IgD-negative memory B cell (primary cell): ENCODE results near the gene CUBN. TPM values are rescaled to one million over a fixed set of nuclear protein-coding genes. Genes with fewer than 3 reads are reported as not detected.

Source experiments
- H3K27ac Mint-ChIP-seq, 3 donors: one replicate each; pipeline ENCODE4 v1.8.0; 2020 to 2022; ENCODE audit warnings: mild to moderate bottlenecking in 3 of 3, mixed read lengths in 3 of 3, moderate library complexity in 1 of 3
- H3K27me3 Mint-ChIP-seq: one replicate; pipeline ENCODE4 v1.8.0; 2021; ENCODE audit warnings: mixed read lengths
- H3K36me3 Mint-ChIP-seq: one replicate; pipeline ENCODE4 v1.8.0; 2020; ENCODE audit warnings: mild to moderate bottlenecking, mixed read lengths
- H3K4me1 Mint-ChIP-seq, 3 donors: one replicate each; pipeline ENCODE4 v1.8.0; 2020 to 2022; ENCODE audit warnings: mixed read lengths in 3 of 3, mild to moderate bottlenecking in 1 of 3
- H3K4me3 Mint-ChIP-seq, 4 donors: one replicate each; pipeline ENCODE4 v1.8.0; 2020 to 2022; ENCODE audit warnings: mild to moderate bottlenecking in 4 of 4, mixed read lengths in 4 of 4, moderate library complexity in 3 of 4
- H3K9me3 Mint-ChIP-seq, 3 donors: one replicate each; pipeline ENCODE4 v1.8.0; 2020 to 2021; ENCODE audit warnings: mixed read lengths in 3 of 3, mild to moderate bottlenecking in 1 of 3
- polyA plus RNA-seq: library from polyadenylated mRNA; unstranded; fragments of 300-500 nt; fragmentation: Illumina TruSeq; gene quantifications from one replicate; pipeline ENCODE4 v1.2.3, GENCODE V29; 2021

CUBN gene
- polyA plus RNA-seq, 1 donor from 2014 or later, result not detected

GRCh38 chr10:17059197-17059688 lies 70.4 kb downstream of the CUBN start:
- peaks cover 2% of the 10 kb centered on the region for H3K36me3 Mint-ChIP-seq
- no peak overlapping the region for H3K27ac Mint-ChIP-seq
- no peaks in the 10 kb centered on the region for H3K9me3 Mint-ChIP-seq
- no peak overlapping the region for H3K4me3 Mint-ChIP-seq
- H3K4me1 Mint-ChIP-seq, result peaks cover 0 to 4% (median 2%) of the 10 kb centered on the region in 3 donors
- no peaks in the 10 kb centered on the region for H3K27me3 Mint-ChIP-seq

- Mint-ChIP-seq H3K27me3 (no peaks in the 10 kb centered on the region), H3K9me3 (peaks cover 0 to 3% (median 2%) of the 10 kb centered on the region in 3 donors), H3K27ac (no peak overlapping the region), H3K36me3 (peaks cover 2% of the 10 kb centered on the region), H3K4me3 (no peak overlapping the region), H3K4me1 (peaks cover 0 to 4% (median 2%) of the 10 kb centered on the region in 3 donors)
These were observed 71.5 kb downstream of the CUBN start for GRCh38 chr10:17058093-17058492.

GRCh38 chr10:17056781-17057428 lies 72.7 kb downstream of the CUBN start:
- Mint-ChIP-seq H3K4me3 (no peak overlapping the region), H3K9me3 (peaks cover 2 to 5% (median 2%) of the 10 kb centered on the region in 3 donors), H3K27me3 (no peaks in the 10 kb centered on the region), H3K36me3 (peaks cover 2% of the 10 kb centered on the region), H3K4me1 (peaks cover 0 to 4% (median 2%) of the 10 kb centered on the region in 3 donors), H3K27ac (no peak overlapping the region)

GRCh38 chr10:17053513-17053912 lies 76.1 kb downstream of the CUBN start:
- peaks cover 2 to 9% (median 7%) of the 10 kb centered on the region in 3 donors for H3K9me3 Mint-ChIP-seq
- no peak overlapping the region for H3K27ac Mint-ChIP-seq
- H3K27me3 Mint-ChIP-seq, result no peaks in the 10 kb centered on the region
- peaks cover 5% of the 10 kb centered on the region for H3K36me3 Mint-ChIP-seq
- H3K4me3 Mint-ChIP-seq, result no peak overlapping the region
- H3K4me1 Mint-ChIP-seq, result peaks cover 0 to 4% (median 2%) of the 10 kb centered on the region in 3 donors

GRCh38 chr10:17053061-17053460 lies 76.5 kb downstream of the CUBN start:
- peaks cover 0 to 4% (median 2%) of the 10 kb centered on the region in 3 donors for H3K4me1 Mint-ChIP-seq
- H3K9me3 Mint-ChIP-seq, result peaks cover 2 to 9% (median 7%) of the 10 kb centered on the region in 3 donors
- H3K36me3 Mint-ChIP-seq, result peaks cover 5% of the 10 kb centered on the region
- H3K4me3 Mint-ChIP-seq, result no peak overlapping the region
- no peak overlapping the region for H3K27ac Mint-ChIP-seq
- no peaks in the 10 kb centered on the region for H3K27me3 Mint-ChIP-seq

- Mint-ChIP-seq H3K9me3 (peaks cover 2 to 9% (median 7%) of the 10 kb centered on the region in 3 donors), H3K4me3 (no peak overlapping the region), H3K4me1 (peaks cover 0 to 2% (median 2%) of the 10 kb centered on the region in 3 donors), H3K27me3 (no peaks in the 10 kb centered on the region), H3K36me3 (peaks cover 3% of the 10 kb centered on the region), H3K27ac (no peak overlapping the region)
These were observed 77.8 kb downstream of the CUBN start for GRCh38 chr10:17051851-17052250.

- no peaks in the 10 kb centered on the region for H3K27me3 Mint-ChIP-seq
- H3K9me3 Mint-ChIP-seq, result peaks cover 2 to 9% (median 7%) of the 10 kb centered on the region in 3 donors
- no peak overlapping the region for H3K27ac Mint-ChIP-seq
- no peak overlapping the region for H3K4me3 Mint-ChIP-seq
- no peaks in the 10 kb centered on the region for H3K4me1 Mint-ChIP-seq
- H3K36me3 Mint-ChIP-seq, result peaks cover 3% of the 10 kb centered on the region
These were observed 80.4 kb downstream of the CUBN start for GRCh38 chr10:17049195-17049594.

- no peaks in the 10 kb centered on the region for H3K4me1 Mint-ChIP-seq
- peaks cover 3% of the 10 kb centered on the region for H3K36me3 Mint-ChIP-seq
- H3K4me3 Mint-ChIP-seq, result no peak overlapping the region
- no peak overlapping the region for H3K27ac Mint-ChIP-seq
- H3K9me3 Mint-ChIP-seq, result peaks cover 0 to 7% (median 5%) of the 10 kb centered on the region in 3 donors
- no peaks in the 10 kb centered on the region for H3K27me3 Mint-ChIP-seq
These were observed 81.7 kb downstream of the CUBN start for GRCh38 chr10:17047908-17048307.

- Mint-ChIP-seq H3K9me3 (peaks cover 0 to 6% (median 5%) of the 10 kb centered on the region in 3 donors), H3K4me3 (no peak overlapping the region), H3K27ac (no peak overlapping the region)
These were observed 82.6 kb downstream of the CUBN start for GRCh38 chr10:17046989-17047388.

GRCh38 chr10:17043586-17043985 lies 86.0 kb downstream of the CUBN start:
- Mint-ChIP-seq H3K36me3 (no peaks in the 10 kb centered on the region), H3K9me3 (no peaks in the 10 kb centered on the region), H3K4me3 (no peak overlapping the region), H3K4me1 (no peaks in the 10 kb centered on the region), H3K27ac (no peak overlapping the region), H3K27me3 (no peaks in the 10 kb centered on the region)

More at GRCh38 chr10:17046989-17047388, 82.6 kb downstream of the CUBN start:
- Mint-ChIP-seq H3K36me3 (peaks cover 3% of the 10 kb centered on the region), H3K27me3 (no peaks in the 10 kb centered on the region), H3K4me1 (no peaks in the 10 kb centered on the region)

GRCh38 chr10:17041626-17042520 lies 87.7 kb downstream of the CUBN start:
- Mint-ChIP-seq H3K27ac (no peak overlapping the region), H3K27me3 (no peaks in the 10 kb centered on the region), H3K4me1 (no peaks in the 10 kb centered on the region), H3K36me3 (no peaks in the 10 kb centered on the region), H3K4me3 (no peak overlapping the region), H3K9me3 (no peaks in the 10 kb centered on the region)

- Mint-ChIP-seq H3K4me1 (peaks cover 0 to 2% (median under 1%) of the 10 kb centered on the region in 3 donors), H3K4me3 (no peak overlapping the region), H3K9me3 (no peaks in the 10 kb centered on the region), H3K27me3 (no peaks in the 10 kb centered on the region), H3K36me3 (peaks cover 1% of the 10 kb centered on the region), H3K27ac (no peak overlapping the region)
These were observed 91.0 kb downstream of the CUBN start for GRCh38 chr10:17038627-17039026.

GRCh38 chr10:17037910-17038309 lies 91.7 kb downstream of the CUBN start:
- Mint-ChIP-seq H3K27ac (no peak overlapping the region), H3K9me3 (no peaks in the 10 kb centered on the region), H3K36me3 (peaks cover 1% of the 10 kb centered on the region), H3K4me3 (no peak overlapping the region), H3K4me1 (peaks cover 4 to 5% (median 4%) of the 10 kb centered on the region in 3 donors), H3K27me3 (no peaks in the 10 kb centered on the region)

- Mint-ChIP-seq H3K36me3 (peaks cover 1% of the 10 kb centered on the region), H3K4me3 (no peak overlapping the region), H3K27me3 (no peaks in the 10 kb centered on the region), H3K27ac (no peak overlapping the region), H3K4me1 (peaks cover 4 to 5% (median 5%) of the 10 kb centered on the region in 3 donors), H3K9me3 (no peaks in the 10 kb centered on the region)
These were observed 94.2 kb downstream of the CUBN start for GRCh38 chr10:17035446-17035845.
